Measurements from ENCODE around the gene ARL11. TPM values are rescaled to one million over a fixed set of nuclear protein-coding genes. Genes with fewer than 3 reads are reported as not detected.
A peak's percentile ranks its signal among the peaks of the same experiment; 100 is the strongest.

ARL11 gene
- total and polyA plus RNA-seq, 8 donors = 0.44 to 7.6 (median 0.61) TPM

DNA sequence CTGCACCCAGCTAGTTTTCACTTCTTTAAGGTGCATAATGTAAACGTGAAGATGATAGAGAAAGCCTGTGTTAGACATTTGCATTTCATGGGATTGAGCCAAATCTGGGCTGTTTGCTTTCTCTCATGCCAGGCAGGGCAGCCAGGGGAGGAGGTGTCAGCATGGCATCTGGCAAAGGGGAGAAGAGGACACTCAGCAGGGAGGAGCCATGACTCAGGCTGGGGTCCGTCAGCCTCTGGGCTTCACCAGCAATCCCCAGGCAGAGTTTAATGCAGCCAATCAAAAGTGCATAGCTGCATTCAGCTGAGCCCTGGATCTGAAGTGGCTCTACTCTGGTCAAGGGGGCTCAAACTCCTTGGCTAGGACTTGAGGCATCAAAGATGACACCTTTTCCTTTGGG lies 39.5 kb downstream of the ARL11 start:
- intact Hi-C loops (cut with DNase I) = no loop called here
- DNase-seq (no peak), ATAC-seq (no peak)
- H3K4me3 ChIP-seq = no peak overlapping the region
- H3K9me3 ChIP-seq = no peaks in the 10 kb centered on the region
- TF ChIP-seq CTCF (IDR thresholded peaks at IDR 0.05) = no peak
- no peak overlapping the region for H3K27ac ChIP-seq
- peaks cover 5 to 18% of the 10 kb centered on the region in 2 donors for H3K4me1 ChIP-seq
- peaks cover 0 to 31% of the 10 kb centered on the region in 2 donors for H3K36me3 ChIP-seq
- no peaks in the 10 kb centered on the region for H3K27me3 ChIP-seq

DNA sequence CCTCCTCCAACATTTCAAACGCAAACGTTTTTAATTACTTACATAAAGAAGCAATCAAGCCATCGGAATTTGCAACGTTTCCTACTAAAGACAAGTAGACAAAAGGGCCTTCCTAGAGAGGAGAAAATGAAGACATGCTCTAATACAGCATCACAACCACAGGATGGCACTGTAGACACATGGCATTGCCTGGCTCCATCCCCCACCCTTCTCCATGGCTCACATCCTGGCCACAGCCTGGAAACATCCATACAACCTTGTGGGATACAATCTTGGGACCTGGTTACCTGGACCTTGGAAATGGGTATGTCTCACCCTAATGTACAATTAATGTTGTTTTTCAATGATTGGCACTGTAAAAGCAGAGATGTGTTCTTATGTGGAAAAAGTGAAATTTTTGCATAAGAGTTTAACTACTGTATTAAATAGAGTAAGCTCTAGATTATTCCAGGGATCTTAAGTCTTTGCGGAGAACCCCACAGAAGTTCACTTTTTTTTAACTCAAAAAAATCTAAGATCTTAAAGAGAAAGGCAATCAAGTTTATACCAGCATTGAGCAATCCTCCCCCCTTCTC lies 41.5 kb downstream of the ARL11 start:
- H3K36me3 ChIP-seq = peaks cover 0 to 25% of the 10 kb centered on the region in 2 donors
- H3K9me3 ChIP-seq = no peaks in the 10 kb centered on the region
- ATAC-seq (peak; percentile 98), DNase-seq (peak in 2 of 4 donors; percentile 56 to 70)
- no peak overlapping the region for H3K4me3 ChIP-seq
- H3K27ac ChIP-seq = peak overlapping the region in 1 of 2 donors; percentile 15
- H3K27me3 ChIP-seq = no peaks in the 10 kb centered on the region
- peaks cover 5 to 18% of the 10 kb centered on the region in 2 donors for H3K4me1 ChIP-seq
- peak; percentile 30 to 55 for TF ChIP-seq CTCF (IDR thresholded peaks at IDR 0.05)
- intact Hi-C loops (cut with DNase I) = no loop called here

GRCh38 chr13:49670828-49671227 lies 42.5 kb downstream of the ARL11 start:
- TF ChIP-seq CTCF (IDR thresholded peaks at IDR 0.05) = no peak
- Histone ChIP-seq H3K4me3 (no peak overlapping the region), H3K4me1 (peaks cover 5 to 18% of the 10 kb centered on the region in 2 donors), H3K9me3 (no peaks in the 10 kb centered on the region), H3K27me3 (no peaks in the 10 kb centered on the region), H3K36me3 (peaks cover 0 to 22% of the 10 kb centered on the region in 2 donors), H3K27ac (peak overlapping the region in 1 of 2 donors; percentile 15)
- DNase-seq (no peak), ATAC-seq (no peak)
- intact Hi-C loops (cut with DNase I) = no loop called here

DNA sequence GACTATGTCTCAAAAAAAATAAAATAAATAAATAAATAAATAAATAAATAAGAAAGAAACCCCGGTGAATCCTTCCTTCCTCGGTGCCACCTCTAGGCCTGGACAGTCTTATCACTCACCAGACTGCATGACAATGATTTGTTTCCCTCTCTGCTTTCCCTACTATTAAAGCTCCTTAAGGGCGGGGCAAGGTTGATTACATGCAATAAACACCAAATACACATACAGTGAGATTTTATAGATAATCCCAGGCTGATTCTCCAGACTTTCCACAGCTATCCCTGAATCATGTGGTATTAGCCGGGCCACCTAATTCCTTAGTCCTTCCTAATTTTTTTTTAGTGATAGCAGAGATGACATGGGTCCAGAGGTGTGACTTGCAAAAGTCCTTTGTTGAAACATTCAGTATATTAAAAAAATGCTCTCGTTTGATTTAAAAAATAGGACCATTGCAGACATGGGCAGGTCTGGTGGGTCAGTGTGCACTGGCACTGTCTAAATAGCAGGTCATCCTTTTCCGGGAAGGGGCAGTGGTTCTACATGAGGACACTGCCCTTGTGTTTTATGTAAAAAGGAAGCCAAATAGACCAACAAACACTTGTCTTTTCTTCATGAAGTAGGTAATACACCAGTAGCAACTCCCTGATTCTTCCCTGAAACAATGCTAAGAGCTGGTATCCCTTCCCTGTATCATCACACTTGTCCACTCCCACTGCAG lies 48.4 kb downstream of the ARL11 start:
- DNase-seq (no peak), ATAC-seq (no peak)
- intact Hi-C loops (cut with DNase I) = no loop called here
- H3K9me3 ChIP-seq = peaks cover 0 to 3% of the 10 kb centered on the region in 2 donors
- H3K36me3 ChIP-seq = peaks cover 0 to 9% of the 10 kb centered on the region in 2 donors
- H3K27ac ChIP-seq = no peak overlapping the region
- H3K4me1 ChIP-seq = no peaks in the 10 kb centered on the region
- no peak for TF ChIP-seq CTCF (IDR thresholded peaks at IDR 0.05)
- H3K4me3 ChIP-seq = no peak overlapping the region
- H3K27me3 ChIP-seq = no peaks in the 10 kb centered on the region

DNA sequence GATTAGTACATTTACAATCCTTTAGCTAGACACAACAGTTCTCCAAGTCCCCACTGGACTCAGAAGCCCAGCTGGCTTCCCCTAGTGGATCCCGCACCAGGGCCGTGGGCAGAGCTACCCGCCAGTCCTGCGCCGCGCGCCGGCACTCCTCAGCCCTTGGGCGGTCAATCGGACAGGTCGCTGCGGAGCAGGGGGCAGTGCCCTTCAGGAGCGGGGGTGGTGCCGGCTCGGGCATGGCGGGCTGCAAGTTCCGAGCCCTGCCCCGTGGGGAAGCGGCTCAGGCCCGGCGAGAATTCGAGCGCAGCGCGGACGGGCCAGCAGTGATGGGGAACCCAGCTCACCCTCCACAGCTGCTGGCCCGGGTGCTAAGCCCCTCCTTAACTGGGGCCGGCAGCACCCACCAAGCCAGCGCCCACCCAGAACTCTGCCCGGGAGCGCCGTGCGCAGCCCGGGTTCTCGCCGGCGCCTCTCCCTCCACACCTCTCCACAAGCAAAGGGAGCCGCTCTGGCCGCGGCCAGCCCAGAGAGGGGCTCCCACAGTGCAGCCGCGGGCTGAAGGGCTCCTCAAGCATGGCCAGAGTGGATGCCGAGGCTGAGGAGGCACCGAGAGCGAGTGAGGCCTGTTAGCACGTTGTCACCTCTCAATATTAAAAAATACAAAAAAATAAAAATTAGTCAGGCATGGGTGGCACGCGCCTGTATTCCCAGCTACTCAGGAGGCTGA lies 50.0 kb downstream of the ARL11 start:
- ATAC-seq (no peak), DNase-seq (no peak)
- TF ChIP-seq CTCF (IDR thresholded peaks at IDR 0.05) = no peak
- Histone ChIP-seq H3K27ac (no peak overlapping the region), H3K27me3 (no peaks in the 10 kb centered on the region), H3K36me3 (peaks cover 0 to 9% of the 10 kb centered on the region in 2 donors), H3K4me1 (no peaks in the 10 kb centered on the region), H3K4me3 (no peak overlapping the region), H3K9me3 (peaks cover 0 to 3% of the 10 kb centered on the region in 2 donors)
- intact Hi-C loops (cut with DNase I) = no loop called here

Data from left lung (tissue), 10 donors.